Osteocyte (in vitro differentiated cells): Measurements from ENCODE around the gene ABCD3. TPM values are rescaled to one million over a fixed set of nuclear protein-coding genes. Genes with fewer than 3 reads are reported as not detected.

Source experiments
- DNase-seq: peaks from one replicate; pipeline ENCODE4 v3.0.0; 2021; ENCODE audit warnings: mixed read lengths; ENCODE audit not compliant: unreplicated experiment; ENCODE audit errors: extremely low spot score
- H3K27ac Mint-ChIP-seq: one replicate; pipeline ENCODE4 v1.8.0; 2021; ENCODE audit warnings: mild to moderate bottlenecking, mixed read lengths; ENCODE audit not compliant: unreplicated experiment
- H3K27me3 Mint-ChIP-seq: one replicate; pipeline ENCODE4 v1.8.0; 2021; ENCODE audit warnings: mixed read lengths; ENCODE audit not compliant: unreplicated experiment
- H3K36me3 Mint-ChIP-seq: one replicate; pipeline ENCODE4 v1.8.0; 2021; ENCODE audit warnings: mixed read lengths; ENCODE audit not compliant: unreplicated experiment
- H3K4me1 Mint-ChIP-seq: one replicate; pipeline ENCODE4 v1.8.0; 2021; ENCODE audit warnings: mixed read lengths; ENCODE audit not compliant: unreplicated experiment
- H3K4me3 Mint-ChIP-seq: one replicate; pipeline ENCODE4 v1.8.0; 2021; ENCODE audit warnings: mild to moderate bottlenecking, moderate library complexity, mixed read lengths; ENCODE audit not compliant: unreplicated experiment
- H3K9me3 Mint-ChIP-seq: one replicate; pipeline ENCODE4 v1.8.0; 2021; ENCODE audit warnings: mixed read lengths; ENCODE audit not compliant: unreplicated experiment
- total RNA-seq: library from RNA; stranded (reverse); gene quantifications from 2 replicates; pipeline ENCODE4 v1.2.1, GENCODE V29; 2021
- TF ChIP-seq, protein P1 (sequence below): fragments of 200-600 bp; sonication (generic); IDR thresholded peaks from 2 replicates; pipeline ENCODE4 v1.5.0; 2021; ENCODE audit warnings: antibody characterized with exemption, mild to moderate bottlenecking, moderate library complexity

Gene ABCD3
- total RNA-seq, 1 donor from 2014 or later = 39.0 TPM

GRCh38 chr1:94383966-94384408 is 34.2 kb upstream of the ABCD3 start:
- DNase-seq = no peak
- H3K27me3 Mint-ChIP-seq = peaks cover 11% of the 10 kb centered on the region
- no peaks in the 10 kb centered on the region for H3K9me3 Mint-ChIP-seq
- TF ChIP-seq, protein P1, sequence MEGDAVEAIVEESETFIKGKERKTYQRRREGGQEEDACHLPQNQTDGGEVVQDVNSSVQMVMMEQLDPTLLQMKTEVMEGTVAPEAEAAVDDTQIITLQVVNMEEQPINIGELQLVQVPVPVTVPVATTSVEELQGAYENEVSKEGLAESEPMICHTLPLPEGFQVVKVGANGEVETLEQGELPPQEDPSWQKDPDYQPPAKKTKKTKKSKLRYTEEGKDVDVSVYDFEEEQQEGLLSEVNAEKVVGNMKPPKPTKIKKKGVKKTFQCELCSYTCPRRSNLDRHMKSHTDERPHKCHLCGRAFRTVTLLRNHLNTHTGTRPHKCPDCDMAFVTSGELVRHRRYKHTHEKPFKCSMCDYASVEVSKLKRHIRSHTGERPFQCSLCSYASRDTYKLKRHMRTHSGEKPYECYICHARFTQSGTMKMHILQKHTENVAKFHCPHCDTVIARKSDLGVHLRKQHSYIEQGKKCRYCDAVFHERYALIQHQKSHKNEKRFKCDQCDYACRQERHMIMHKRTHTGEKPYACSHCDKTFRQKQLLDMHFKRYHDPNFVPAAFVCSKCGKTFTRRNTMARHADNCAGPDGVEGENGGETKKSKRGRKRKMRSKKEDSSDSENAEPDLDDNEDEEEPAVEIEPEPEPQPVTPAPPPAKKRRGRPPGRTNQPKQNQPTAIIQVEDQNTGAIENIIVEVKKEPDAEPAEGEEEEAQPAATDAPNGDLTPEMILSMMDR = no peak
- peaks cover 8% of the 10 kb centered on the region for H3K4me1 Mint-ChIP-seq
- H3K27ac Mint-ChIP-seq = no peak overlapping the region
- H3K36me3 Mint-ChIP-seq = no peaks in the 10 kb centered on the region
- H3K4me3 Mint-ChIP-seq = no peak overlapping the region

DNA sequence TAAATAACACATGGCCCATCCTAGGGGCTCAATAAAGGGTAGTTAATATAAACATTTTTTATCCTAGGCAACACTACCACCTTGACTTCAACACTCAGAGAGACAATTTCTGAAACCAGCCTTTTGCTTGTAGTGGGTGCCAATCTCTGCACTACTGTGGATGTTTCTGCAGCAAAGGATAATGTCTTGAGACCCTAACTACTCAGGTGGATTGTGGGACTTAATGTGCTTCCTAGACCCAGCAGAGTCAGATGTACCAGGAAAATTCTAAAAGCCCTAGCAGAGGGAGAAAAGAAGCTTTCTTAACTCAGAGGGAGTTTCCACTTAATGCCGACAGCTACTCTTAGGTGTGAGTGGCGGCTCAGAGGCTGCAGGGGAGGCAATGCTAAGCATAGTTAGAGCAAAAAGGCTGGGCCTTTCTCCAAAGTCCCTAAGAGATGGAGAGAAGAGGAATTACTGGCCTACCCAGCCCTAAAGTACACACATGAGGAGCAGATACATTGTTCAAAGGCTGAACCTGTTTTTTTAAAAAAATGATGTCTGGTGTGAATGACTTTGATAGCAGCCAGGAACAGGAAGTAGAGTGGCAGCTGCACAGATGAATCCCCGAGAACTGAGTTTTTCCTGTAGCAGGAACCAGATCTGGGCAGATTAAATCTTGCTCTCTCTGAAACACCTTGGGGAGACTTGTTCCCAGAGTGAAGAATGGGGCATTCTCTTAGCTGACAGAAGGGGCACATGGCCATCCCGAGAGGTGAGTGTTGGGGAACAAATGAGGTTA is 33.5 kb upstream of the ABCD3 start:
- TF ChIP-seq, protein P1 = no peak
- Mint-ChIP-seq H3K27me3 (peaks cover 8% of the 10 kb centered on the region), H3K4me1 (peaks cover 8% of the 10 kb centered on the region), H3K36me3 (no peaks in the 10 kb centered on the region), H3K9me3 (no peaks in the 10 kb centered on the region), H3K27ac (peak overlapping the region; percentile 64), H3K4me3 (no peak overlapping the region)
- no peak for DNase-seq

DNA sequence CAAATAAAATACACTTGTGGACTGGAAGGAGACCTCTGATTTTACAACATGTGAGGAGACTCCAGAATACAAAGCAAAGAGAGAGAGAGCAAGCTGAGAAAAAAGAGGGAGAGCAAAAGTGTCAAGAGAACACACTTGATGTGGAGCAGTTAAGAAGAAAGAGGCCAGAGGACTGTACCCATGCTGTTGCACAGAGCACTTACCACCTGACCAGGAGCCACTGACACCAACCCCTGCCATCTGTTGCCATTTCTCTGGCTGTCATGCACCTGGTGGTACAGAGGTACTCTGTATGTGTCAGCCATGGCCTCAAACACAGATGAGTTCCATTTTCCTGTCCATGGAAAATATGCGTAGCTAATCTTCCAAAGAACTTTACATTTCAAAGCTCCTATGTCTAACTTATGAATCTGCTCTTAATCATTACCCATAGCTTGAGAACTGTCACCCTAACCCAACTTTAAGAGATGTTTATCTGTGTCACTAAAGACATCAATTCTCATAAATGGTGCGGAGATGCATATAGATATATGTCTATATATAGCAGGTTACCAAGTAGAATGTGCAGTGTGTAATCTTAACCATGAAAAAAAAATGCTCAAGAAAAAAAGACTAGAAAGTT is 32.8 kb upstream of the ABCD3 start:
- Mint-ChIP-seq H3K4me1 (peaks cover 8% of the 10 kb centered on the region), H3K9me3 (no peaks in the 10 kb centered on the region), H3K4me3 (no peak overlapping the region), H3K27ac (peak overlapping the region; percentile 64), H3K27me3 (peaks cover 8% of the 10 kb centered on the region), H3K36me3 (no peaks in the 10 kb centered on the region)
- TF ChIP-seq, protein P1 = no peak
- DNase-seq = no peak

DNA sequence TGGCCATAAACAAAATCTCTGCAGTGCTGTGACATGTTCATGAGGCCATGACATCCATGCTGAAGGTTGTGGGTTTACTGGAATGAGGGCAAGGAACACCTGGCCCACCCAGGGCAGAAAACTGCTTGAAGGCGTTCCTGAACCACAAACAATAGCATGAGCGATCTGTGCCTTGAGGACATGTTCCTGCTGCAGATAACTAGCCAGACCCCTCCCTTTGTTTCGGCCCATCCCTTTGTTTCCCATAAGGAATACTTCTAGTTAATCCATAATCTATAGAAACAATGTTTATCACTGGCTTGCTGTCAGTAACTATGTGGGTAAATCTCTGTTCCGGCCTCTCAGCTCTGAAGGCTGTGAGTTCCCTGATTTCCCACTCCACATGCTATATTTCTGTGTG is 28.9 kb upstream of the ABCD3 start:
- no peaks in the 10 kb centered on the region for H3K36me3 Mint-ChIP-seq
- TF ChIP-seq, protein P1 = no peak
- H3K27ac Mint-ChIP-seq = no peak overlapping the region
- H3K9me3 Mint-ChIP-seq = no peaks in the 10 kb centered on the region
- H3K27me3 Mint-ChIP-seq = peaks cover 4% of the 10 kb centered on the region
- no peak for DNase-seq
- H3K4me1 Mint-ChIP-seq = peaks cover 4% of the 10 kb centered on the region
- H3K4me3 Mint-ChIP-seq = no peak overlapping the region

- H3K9me3 Mint-ChIP-seq = no peaks in the 10 kb centered on the region
- H3K27me3 Mint-ChIP-seq = no peaks in the 10 kb centered on the region
- H3K36me3 Mint-ChIP-seq = no peaks in the 10 kb centered on the region
- peaks cover 26% of the 10 kb centered on the region for H3K4me1 Mint-ChIP-seq
- no peak overlapping the region for H3K27ac Mint-ChIP-seq
- TF ChIP-seq, protein P1 = no peak
- no peak overlapping the region for H3K4me3 Mint-ChIP-seq
- DNase-seq = no peak
Measured at GRCh38 chr1:94394247-94394646, 23.9 kb upstream of the ABCD3 start.
